Liver (tissue), 3 donors: ENCODE data around the gene ZNF574.

ENCODE experiments used
- ATF3 ChIP-seq: IDR thresholded peaks from 2 replicates; pipeline ENCODE4 v1.6.1; 2016; ENCODE audit warnings: antibody characterized with exemption
- CTCF ChIP-seq: fragments of 150-350 bp; IDR thresholded peaks from 2 replicates; pipeline ENCODE4 v1.5.1; 2017; ENCODE audit warnings: improper control_type of control experiment, low read depth, low read length; ENCODE audit not compliant: missing input control
- GABPA ChIP-seq, 2 donors: IDR thresholded peaks in 1 of 2; conservative IDR thresholded peaks in 1 of 2; 2 replicates each; pipeline ENCODE4 v1.6.1; 2016; ENCODE audit warnings: antibody characterized with exemption in 2 of 2, mild to moderate bottlenecking in 1 of 2, moderate library complexity in 1 of 2
- HNF4G ChIP-seq: IDR thresholded peaks from 2 replicates; pipeline ENCODE4 v1.6.1; 2016; ENCODE audit warnings: antibody characterized with exemption
- JUND ChIP-seq, 2 donors: IDR thresholded peaks; 2 replicates each; pipeline ENCODE4 v1.6.1; 2016; ENCODE audit warnings: antibody characterized with exemption in 2 of 2
- NR2F2 ChIP-seq: IDR thresholded peaks from 2 replicates; pipeline ENCODE4 v1.6.1; 2016; ENCODE audit warnings: antibody characterized with exemption
- SP1 ChIP-seq: IDR thresholded peaks from 2 replicates; pipeline ENCODE4 v1.6.1; 2018; ENCODE audit warnings: antibody characterized with exemption, mild to moderate bottlenecking
- YY1 ChIP-seq: IDR thresholded peaks from 2 replicates; pipeline ENCODE4 v1.6.1; 2016; ENCODE audit warnings: antibody characterized with exemption, mild to moderate bottlenecking
- donor health status: healthy.
- donor health status: healthy.

GRCh38 chr19:42096255-42096837 is 20.4 kb downstream of the ZNF574 start:
- TF ChIP-seq JUND (IDR thresholded peaks at IDR 0.05) = no peak
- TF ChIP-seq CTCF = no peak
- no peak for TF ChIP-seq GABPA (IDR thresholded peaks at IDR 0.05 in 1 of 2, conservative IDR thresholded peaks at IDR 0.05 in 1 of 2)
- no peak for TF ChIP-seq SP1
- no peak for TF ChIP-seq YY1
- no peak for TF ChIP-seq HNF4G
- no peak for TF ChIP-seq NR2F2
- no peak for TF ChIP-seq ATF3
